C4-2B (cell line): ENCODE results near the gene PMM2.

Source experiments
- CTCF ChIP-seq: fragments of 450-650 bp; conservative IDR thresholded peaks from 2 replicates; pipeline ENCODE4 v1.5.1; 2017; ENCODE audit warnings: mild to moderate bottlenecking
- ZFX ChIP-seq: fragments of 450-650 bp; IDR thresholded peaks from 2 replicates; pipeline ENCODE4 v1.6.1; 2017

DNA sequence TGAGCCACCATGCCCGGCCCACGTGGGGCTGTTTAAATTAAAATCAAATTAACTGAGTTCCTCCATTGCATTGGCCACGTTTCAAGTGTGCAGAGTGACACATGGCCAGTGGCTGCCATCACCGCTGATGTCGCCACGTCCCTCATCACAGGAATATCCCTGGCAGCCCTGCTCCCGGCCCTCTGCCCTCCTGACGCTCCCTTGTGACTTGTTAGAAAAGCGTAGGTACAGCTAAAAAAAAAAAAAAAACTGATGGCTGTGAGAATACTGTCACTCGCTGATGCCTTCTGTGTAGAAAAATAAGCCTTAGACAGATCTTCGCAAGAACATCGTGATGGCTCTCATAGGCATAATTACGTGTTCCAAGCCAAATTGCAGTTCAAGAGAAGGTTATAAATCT, 49.5 kb downstream of the PMM2 start:
- no peak for TF ChIP-seq CTCF
- no peak for TF ChIP-seq ZFX
